ENCODE results near the gene ANO3. TPM values are rescaled to one million over a fixed set of nuclear protein-coding genes. Genes with fewer than 3 reads are reported as not detected.

Gene ANO3
- total and polyA plus RNA-seq, 2 of the 8 experiments (the other 6 are each of a cell fraction or from before 2014, with no cell fraction given), result not detected

DNA sequence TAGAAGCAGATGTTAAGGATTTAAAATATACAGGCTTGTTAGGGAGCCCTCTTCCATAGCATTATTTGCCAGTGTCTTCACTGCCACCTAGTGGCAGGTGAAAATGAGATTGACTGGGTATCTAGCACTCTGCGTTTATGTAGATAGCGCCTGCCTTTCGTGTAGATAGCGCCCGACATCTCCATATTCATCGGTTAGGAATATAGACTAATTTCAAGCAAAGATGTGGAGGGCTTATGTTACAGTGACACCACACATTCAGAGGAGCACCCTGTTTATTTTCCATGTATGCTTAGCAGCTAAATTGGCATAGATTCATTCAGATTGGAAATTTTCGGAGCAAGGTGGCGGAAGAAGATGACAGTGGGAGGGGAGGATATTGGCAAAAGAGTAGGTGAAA, 318.0 kb downstream of the ANO3 start:
- Histone ChIP-seq H4K20me1 (replicated peaks in 1 of 2; ENCODE audit: control insufficient read depth in 1 of 2, insufficient read depth in 2 of 2, low read length in 2 of 2) (no peaks in the 10 kb centered on the region), H2BK120ac (replicated peaks; ENCODE audit: low read depth, low read length) (no peak overlapping the region), H2AFZ (ENCODE audit: low read length) (peak overlapping the region; percentile 91; the same call in 1 of the 2 replicates), H3K56ac (replicated peaks; ENCODE audit: insufficient read length, low read depth, low read length) (no peak overlapping the region), H3K23me2 (ENCODE audit: low read depth, low read length) (no peaks in the 10 kb centered on the region), H3K18ac (ENCODE audit: extremely low read depth, low read length) (no peak overlapping the region), H4K5ac (ENCODE audit: insufficient read length, low read depth, low read length) (no peak overlapping the region), H2BK20ac (ENCODE audit: low read length) (no peak overlapping the region), H4K91ac (replicated peaks; ENCODE audit: insufficient read length, low read length) (no peak overlapping the region), H2AK5ac (ENCODE audit: low read depth, low read length) (no peak overlapping the region), H3K27ac (ENCODE audit: low read depth, low read length) (no peak overlapping the region), H3K79me2 (ENCODE audit: control insufficient read depth in 1 of 2, insufficient read depth in 2 of 2, low read length in 2 of 2) (no peaks in the 10 kb centered on the region), H3K4ac (replicated peaks; ENCODE audit: insufficient read length, low read depth, low read length) (no peak overlapping the region), H3K79me1 (ENCODE audit: low read depth, low read length) (no peaks in the 10 kb centered on the region), H3K23ac (ENCODE audit: insufficient read length) (no peak overlapping the region), H3K9ac (replicated peaks in 1 of 4; ENCODE audit: extremely low read depth in 1 of 4, low read depth in 3 of 4, low read length in 3 of 4) (no peak overlapping the region), H2BK12ac (ENCODE audit: low read depth, low read length) (no peak overlapping the region), H4K8ac (ENCODE audit: extremely low read depth, insufficient read depth, low read length) (no peak overlapping the region), H3K27me3 (replicated peaks in 1 of 4; ENCODE audit: control insufficient read depth in 3 of 4, extremely low read depth in 1 of 4, insufficient read depth in 3 of 4, low read length in 3 of 4) (no peaks in the 10 kb centered on the region), H3K4me1 (replicated peaks in 1 of 4; ENCODE audit: control insufficient read depth in 3 of 4, insufficient read depth in 4 of 4, low read length in 3 of 4) (peaks cover 0 to 3% (median 0%) of the 10 kb centered on the region in 4 experiments; a peak in 1 of 7 replicates), H3K4me3 (ENCODE audit: extremely low read depth in 1 of 4, insufficient read depth in 2 of 4, low read depth in 3 of 4, low read length in 4 of 4) (peak overlapping the region in 1 of 4 experiments; percentile 17; a peak in 1 of 8 replicates), H2BK15ac (ENCODE audit: low read length) (no peak overlapping the region), H3K9me3 (ENCODE audit: insufficient read depth in 2 of 2, low read depth in 1 of 2, low read length in 1 of 2) (no peaks in the 10 kb centered on the region), H3K14ac (ENCODE audit: insufficient read length) (no peak overlapping the region), H3K36me3 (ENCODE audit: control insufficient read depth in 2 of 4, insufficient read depth in 4 of 4, low read length in 3 of 4) (no peaks in the 10 kb centered on the region), H3K4me2 (ENCODE audit: insufficient read depth in 1 of 2, low read depth in 2 of 2, low read length in 2 of 2) (no peak overlapping the region), H2BK5ac (ENCODE audit: low read depth, low read length) (no peak overlapping the region)
- 39% methylated on average over 8 of the region's 8 CpGs; no CpG with 5 or more reads in 1 of the 2 experiments for WGBS, 2 experiments (ENCODE audit: extremely low coverage in 1 of 2, insufficient coverage in 1 of 2, insufficient read length in 1 of 2, insufficient replicate concordance in 2 of 2, low coverage in 1 of 2, low lambda C conversion rate in 2 of 2, missing lambda C conversion rate in 1 of 2)
- ChIA-PET POLR2A (ENCODE audit: partially characterized antibody) (no interaction called here), CTCF (ENCODE audit: partially characterized antibody) (interaction anchor here (0.6 to 2.3 kb wide), 12 partner anchors 12 to 509 kb away, joined by 3 to 7 read pairs (median 3); no protein-coding TSS in a partner anchor)
- peak; percentile 62 for FAIRE-seq
- DNase-seq (ENCODE audit: low read depth in 1 of 2, low spot score in 2 of 2), result peak in 1 of 2 experiments; percentile 67
- TF ChIP-seq RAD21 (IDR thresholded peaks at IDR 0.05 in 1 of 2, conservative IDR thresholded peaks at IDR 0.05 in 1 of 2; ENCODE audit: low read depth in 2 of 2, low read length in 2 of 2) (peak; percentile 84), SIN3A (conservative IDR thresholded peaks at IDR 0.05 in 1 of 2, IDR thresholded peaks at IDR 0.05 in 1 of 2; ENCODE audit: low read depth in 1 of 2, low read length in 2 of 2) (no peak), RNF2 (IDR thresholded peaks at IDR 0.05; ENCODE audit: borderline replicate concordance, low read depth, low read length, missing control alignments, poor library complexity, severe bottlenecking) (no peak), CTBP2 (IDR thresholded peaks at IDR 0.05; ENCODE audit: borderline replicate concordance, insufficient read depth, insufficient read length, low read length) (no peak), RFX5 (IDR thresholded peaks at IDR 0.05; ENCODE audit: borderline replicate concordance, low read depth, low read length) (no peak), RXRA (IDR thresholded peaks at IDR 0.05; ENCODE audit: insufficient read depth, low read depth, low read length) (no peak), TBP (IDR thresholded peaks at IDR 0.05; ENCODE audit: low read depth, low read length) (no peak), KDM5A (IDR thresholded peaks at IDR 0.05; ENCODE audit: low read length) (no peak), TAF7 (optimal IDR thresholded peaks at IDR 0.05; ENCODE audit: borderline replicate concordance, low read depth, low read length) (no peak), CHD1 (IDR thresholded peaks at IDR 0.05; ENCODE audit: low read depth, low read length) (no peak), SRF (IDR thresholded peaks at IDR 0.05; ENCODE audit: low read depth, low read length) (no peak), POLR2AphosphoS5 (IDR thresholded peaks at IDR 0.05; ENCODE audit: low read depth, low read length) (no peak)
- TF ChIP-seq, protein P1, sequence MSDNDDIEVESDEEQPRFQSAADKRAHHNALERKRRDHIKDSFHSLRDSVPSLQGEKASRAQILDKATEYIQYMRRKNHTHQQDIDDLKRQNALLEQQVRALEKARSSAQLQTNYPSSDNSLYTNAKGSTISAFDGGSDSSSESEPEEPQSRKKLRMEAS (IDR thresholded peaks at IDR 0.05), result no peak
